ENCODE data around the gene JMJD8. TPM values are rescaled to one million over a fixed set of nuclear protein-coding genes. Genes with fewer than 3 reads are reported as not detected.
A peak's percentile ranks its signal among the peaks of the same experiment; 100 is the strongest.
"Not testable (repeated sequence)": the region's sequence is repeated elsewhere in the genome, so short reads cannot be mapped to it uniquely, and the experiment has no call there.

Gene JMJD8
- total and polyA plus RNA-seq, 9 donors, result 20.7 to 40.2 (median 34.3) TPM

GRCh38 chr16:716768-717325 lies 32.7 kb upstream of the JMJD8 start:
- DNase-seq, result no peak
- Histone ChIP-seq H3K9me3 (replicated peaks; ENCODE audit: control insufficient read depth, low read depth, low read length) (no peaks in the 10 kb centered on the region), H3K27me3 (ENCODE audit: control insufficient read depth, insufficient read depth, low read length) (peaks cover 23% of the 10 kb centered on the region), H3K27ac (ENCODE audit: low read length) (no peak overlapping the region), H3K36me3 (ENCODE audit: control insufficient read depth, insufficient read depth, low read length) (no peaks in the 10 kb centered on the region), H3K4me3 (ENCODE audit: low read length) (no peak overlapping the region), H3K4me1 (ENCODE audit: control insufficient read depth, insufficient read depth, low read length) (peaks cover 61% of the 10 kb centered on the region)
- 81% methylated on average over 28 of the region's 29 CpGs for WGBS (ENCODE audit: insufficient coverage)

- H3K4me1 ChIP-seq (ENCODE audit: control insufficient read depth, insufficient read depth, low read length), result peaks cover 62% of the 10 kb centered on the region
- no peaks in the 10 kb centered on the region for H3K9me3 ChIP-seq (replicated peaks; ENCODE audit: control insufficient read depth, low read depth, low read length)
- 13% methylated on average over 7 of the region's 12 CpGs for WGBS (ENCODE audit: insufficient coverage)
- peak; percentile 49 for DNase-seq
- H3K27ac ChIP-seq (ENCODE audit: low read length), result no peak overlapping the region
- peak overlapping the region; percentile 37 for H3K4me3 ChIP-seq (ENCODE audit: low read length)
- peaks cover 26% of the 10 kb centered on the region for H3K27me3 ChIP-seq (ENCODE audit: control insufficient read depth, insufficient read depth, low read length)
- H3K36me3 ChIP-seq (ENCODE audit: control insufficient read depth, insufficient read depth, low read length), result no peaks in the 10 kb centered on the region
These were observed 32.0 kb upstream of the JMJD8 start for GRCh38 chr16:716200-716568.

DNA sequence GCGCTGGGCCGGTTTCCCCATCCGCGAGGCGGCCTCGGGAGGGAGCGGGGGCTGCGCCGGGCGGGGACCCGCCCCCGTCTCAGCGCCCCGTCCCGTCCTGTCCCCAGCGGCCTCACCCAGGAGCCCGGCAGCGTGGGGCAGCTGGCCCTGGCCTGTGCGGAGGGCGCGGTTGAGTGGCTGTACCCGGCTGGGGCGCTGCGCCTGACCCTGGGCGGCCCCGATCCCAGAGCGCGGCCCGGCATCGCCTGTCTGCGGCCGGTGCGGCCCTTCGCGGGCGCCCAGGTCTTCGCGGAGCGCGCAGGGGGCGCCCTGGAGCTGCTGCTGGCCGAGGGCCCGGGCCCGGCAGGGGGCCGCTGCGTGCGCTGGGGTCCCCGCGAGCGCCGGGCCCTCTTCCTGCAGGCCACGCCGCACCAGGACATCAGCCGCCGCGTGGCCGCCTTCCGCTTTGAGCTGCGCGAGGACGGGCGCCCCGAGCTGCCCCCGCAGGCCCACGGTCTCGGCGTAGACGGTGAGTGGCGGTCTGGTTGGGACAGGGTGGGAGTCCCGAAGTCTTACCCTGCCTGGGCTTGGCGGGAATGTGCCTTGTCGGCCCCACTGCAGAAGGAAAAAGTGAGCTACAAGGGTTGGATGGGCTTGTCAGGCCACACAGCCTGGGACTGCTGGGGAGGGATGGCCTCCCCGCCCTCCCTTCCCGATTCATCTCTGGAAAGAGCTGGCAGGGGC lies 31.5 kb upstream of the JMJD8 start:
- Histone ChIP-seq H3K4me1 (ENCODE audit: control insufficient read depth, insufficient read depth, low read length) (peaks cover 66% of the 10 kb centered on the region), H3K4me3 (ENCODE audit: low read length) (peak overlapping the region; percentile 44), H3K27ac (ENCODE audit: low read length) (no peak overlapping the region), H3K36me3 (ENCODE audit: control insufficient read depth, insufficient read depth, low read length) (no peaks in the 10 kb centered on the region), H3K9me3 (replicated peaks; ENCODE audit: control insufficient read depth, low read depth, low read length) (no peaks in the 10 kb centered on the region), H3K27me3 (ENCODE audit: control insufficient read depth, insufficient read depth, low read length) (peaks cover 31% of the 10 kb centered on the region)
- under 1% methylated on average over 70 of the region's 74 CpGs for WGBS (ENCODE audit: insufficient coverage)
- DNase-seq, result peak; percentile 49

GRCh38 chr16:714558-715476 lies 30.7 kb upstream of the JMJD8 start, which contains the start of gene METRN:
METRN (plus strand) TSS chr16:715118; CDS start chr16:715290, 172 bp downstream.
- Histone ChIP-seq H3K4me3 (ENCODE audit: low read length) (peak within 1 kb of the TSS; percentile 44), H3K27ac (ENCODE audit: low read length) (no peak within 1 kb of the TSS), H3K36me3 (ENCODE audit: control insufficient read depth, insufficient read depth, low read length) (no peaks in the 10 kb centered on the region), H3K4me1 (ENCODE audit: control insufficient read depth, insufficient read depth, low read length) (peaks cover 66% of the 10 kb centered on the region), H3K9me3 (replicated peaks; ENCODE audit: control insufficient read depth, low read depth, low read length) (no peaks in the 10 kb centered on the region), H3K27me3 (ENCODE audit: control insufficient read depth, insufficient read depth, low read length) (peaks cover 39% of the 10 kb centered on the region)
- WGBS (ENCODE audit: insufficient coverage), result 4% methylated on average over 102 of the region's 108 CpGs
- DNase-seq, result peak; percentile 96

- peaks cover 64% of the 10 kb centered on the region for H3K4me1 ChIP-seq (ENCODE audit: control insufficient read depth, insufficient read depth, low read length)
- no peaks in the 10 kb centered on the region for H3K9me3 ChIP-seq (replicated peaks; ENCODE audit: control insufficient read depth, low read depth, low read length)
- H3K27me3 ChIP-seq (ENCODE audit: control insufficient read depth, insufficient read depth, low read length), result peaks cover 46% of the 10 kb centered on the region
- H3K27ac ChIP-seq (ENCODE audit: low read length), result no peak overlapping the region
- no peak overlapping the region for H3K4me3 ChIP-seq (ENCODE audit: low read length)
- DNase-seq, result no peak
- no peaks in the 10 kb centered on the region for H3K36me3 ChIP-seq (ENCODE audit: control insufficient read depth, insufficient read depth, low read length)
- WGBS (ENCODE audit: insufficient coverage), result 66% methylated on average over 8 of the region's 11 CpGs
These were observed 29.9 kb upstream of the JMJD8 start for GRCh38 chr16:714079-714478.

GRCh38 chr16:712740-713250 lies 28.7 kb upstream of the JMJD8 start:
- Histone ChIP-seq H3K4me1 (ENCODE audit: control insufficient read depth, insufficient read depth, low read length) (peaks cover 51% of the 10 kb centered on the region), H3K27me3 (ENCODE audit: control insufficient read depth, insufficient read depth, low read length) (peaks cover 59% of the 10 kb centered on the region)
- 30% methylated on average over 3 of the region's 13 CpGs for WGBS (ENCODE audit: insufficient coverage)
- not testable (repeated sequence) for H3K4me3 ChIP-seq (ENCODE audit: low read length); H3K27ac ChIP-seq (ENCODE audit: low read length); H3K36me3 ChIP-seq (ENCODE audit: control insufficient read depth, insufficient read depth, low read length); DNase-seq; H3K9me3 ChIP-seq (replicated peaks; ENCODE audit: control insufficient read depth, low read depth, low read length)

DNA sequence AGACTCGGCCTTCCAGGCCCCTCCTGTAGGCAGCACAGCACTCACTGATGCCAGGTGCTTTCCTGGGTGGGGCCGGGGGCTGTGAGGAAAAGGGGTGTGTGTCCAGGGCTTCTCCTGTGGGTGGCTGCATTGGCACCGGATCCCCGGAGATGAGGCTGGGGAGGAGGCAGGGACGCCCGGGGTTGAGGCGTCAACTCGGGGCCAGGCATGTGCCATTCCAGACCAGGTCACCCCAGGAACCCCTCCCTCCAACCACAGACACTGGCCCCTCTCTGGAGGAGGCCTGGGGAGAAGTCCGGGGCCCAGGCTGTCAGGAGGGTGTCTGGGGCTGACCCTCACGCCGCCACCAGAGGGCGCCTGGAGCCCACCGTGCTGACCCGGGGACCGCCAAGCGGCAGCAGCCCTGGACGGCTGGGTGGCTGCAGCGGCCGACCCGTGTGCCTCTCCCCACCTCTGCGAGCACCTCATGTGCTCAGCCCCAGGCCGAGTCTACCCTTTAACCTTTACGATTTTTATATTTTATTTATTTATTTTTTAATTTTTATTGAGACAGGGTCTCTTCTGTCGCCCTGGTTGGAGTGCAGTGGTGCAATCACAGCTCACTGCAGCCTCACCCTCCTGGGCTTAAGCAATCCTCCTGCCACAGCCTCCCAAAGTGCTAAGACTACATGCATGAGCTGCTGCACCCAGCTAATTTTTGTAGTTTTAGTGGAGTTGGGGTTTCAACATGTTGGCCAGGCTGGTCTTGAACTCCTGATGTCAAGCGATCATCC lies 27.6 kb upstream of the JMJD8 start:
- DNase-seq, result peak; percentile 71
- H3K27ac ChIP-seq (ENCODE audit: low read length), result no peak overlapping the region
- no peaks in the 10 kb centered on the region for H3K9me3 ChIP-seq (replicated peaks; ENCODE audit: control insufficient read depth, low read depth, low read length)
- H3K36me3 ChIP-seq (ENCODE audit: control insufficient read depth, insufficient read depth, low read length), result no peaks in the 10 kb centered on the region
- H3K27me3 ChIP-seq (ENCODE audit: control insufficient read depth, insufficient read depth, low read length), result peaks cover 68% of the 10 kb centered on the region
- H3K4me1 ChIP-seq (ENCODE audit: control insufficient read depth, insufficient read depth, low read length), result peaks cover 46% of the 10 kb centered on the region
- H3K4me3 ChIP-seq (ENCODE audit: low read length), result no peak overlapping the region
- WGBS (ENCODE audit: insufficient coverage), result 12% methylated on average over 12 of the region's 25 CpGs

DNA sequence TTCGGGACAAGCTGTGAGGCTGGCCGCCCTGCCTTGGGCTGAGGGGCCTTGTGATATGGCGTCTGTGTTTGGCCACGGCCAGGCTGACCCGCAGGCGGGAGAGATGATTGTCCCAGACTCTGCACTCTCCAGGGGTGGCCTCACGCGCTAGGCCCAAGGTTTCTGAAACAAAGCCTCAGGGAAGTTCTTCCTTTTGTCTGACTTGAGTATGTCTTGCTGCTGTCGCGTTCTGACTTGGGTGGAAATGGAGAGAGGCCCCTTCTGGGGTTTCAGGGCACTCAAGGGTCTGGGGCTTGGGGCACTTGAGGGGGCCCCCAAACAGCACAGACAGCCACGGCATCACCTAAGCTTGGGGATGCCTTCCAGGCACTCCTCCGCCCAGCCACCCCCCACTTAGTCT lies 26.9 kb upstream of the JMJD8 start:
- WGBS (ENCODE audit: insufficient coverage), result 71% methylated on average over 11 of the region's 12 CpGs
- Histone ChIP-seq H3K4me1 (ENCODE audit: control insufficient read depth, insufficient read depth, low read length) (peaks cover 44% of the 10 kb centered on the region), H3K27ac (ENCODE audit: low read length) (no peak overlapping the region), H3K27me3 (ENCODE audit: control insufficient read depth, insufficient read depth, low read length) (peaks cover 68% of the 10 kb centered on the region), H3K36me3 (ENCODE audit: control insufficient read depth, insufficient read depth, low read length) (no peaks in the 10 kb centered on the region), H3K9me3 (replicated peaks; ENCODE audit: control insufficient read depth, low read depth, low read length) (no peaks in the 10 kb centered on the region), H3K4me3 (ENCODE audit: low read length) (no peak overlapping the region)
- DNase-seq, result no peak

DNA sequence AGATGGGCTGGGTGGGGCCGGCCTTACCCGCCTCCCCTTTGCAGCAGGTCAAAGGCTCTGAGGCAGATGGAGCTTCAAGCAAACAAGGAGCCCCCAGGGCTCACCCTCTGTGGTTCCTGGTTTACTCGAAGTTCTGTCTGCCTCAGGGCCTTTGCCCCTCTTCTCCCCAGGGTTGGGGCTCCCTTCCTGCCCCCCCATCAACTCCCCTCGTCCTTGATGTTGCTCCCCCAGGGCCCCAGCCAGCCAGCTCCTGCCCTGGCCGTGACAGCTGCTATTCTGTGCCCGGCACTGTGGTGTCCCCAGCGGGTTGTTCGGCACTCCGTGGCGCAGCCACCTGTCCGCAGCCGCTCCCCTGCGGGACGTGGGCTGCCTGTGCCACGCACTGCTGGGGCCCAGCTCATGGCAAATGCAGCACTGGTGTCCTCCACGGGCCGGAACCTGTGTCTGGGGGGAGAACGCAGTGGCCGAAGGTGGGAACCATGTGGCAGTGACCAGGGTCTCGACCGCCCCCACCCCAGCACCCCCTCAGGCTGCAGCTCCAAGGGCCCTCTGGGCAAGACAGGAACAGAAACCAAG lies 26.5 kb upstream of the JMJD8 start:
- WGBS (ENCODE audit: insufficient coverage), result 66% methylated on average over 19 of the region's 21 CpGs
- DNase-seq, result no peak
- Histone ChIP-seq H3K9me3 (replicated peaks; ENCODE audit: control insufficient read depth, low read depth, low read length) (no peaks in the 10 kb centered on the region), H3K36me3 (ENCODE audit: control insufficient read depth, insufficient read depth, low read length) (no peaks in the 10 kb centered on the region), H3K27me3 (ENCODE audit: control insufficient read depth, insufficient read depth, low read length) (peaks cover 66% of the 10 kb centered on the region), H3K4me1 (ENCODE audit: control insufficient read depth, insufficient read depth, low read length) (peaks cover 41% of the 10 kb centered on the region), H3K27ac (ENCODE audit: low read length) (no peak overlapping the region), H3K4me3 (ENCODE audit: low read length) (no peak overlapping the region)
